K562 (cell line): ENCODE measurements around the gene CCDC71L. TPM values are rescaled to one million over a fixed set of nuclear protein-coding genes. Genes with fewer than 3 reads are reported as not detected.

Experiments
- ATF4 ChIP-seq: fragments of 450-650 bp; formaldehyde crosslinking; IDR thresholded peaks from 2 replicates; pipeline ENCODE4 v1.4.0; 2022; ENCODE audit warnings: mild to moderate bottlenecking, moderate library complexity
- ATF6 ChIP-seq: sonication (generic); formaldehyde crosslinking; IDR thresholded peaks from 2 replicates; pipeline ENCODE4 v1.4.0; 2020; ENCODE audit warnings: mild to moderate bottlenecking, missing genetic modification reagents
- CBX2 ChIP-seq: fragments of 200-600 bp; sonication (generic); IDR thresholded peaks from one replicate; pipeline ENCODE4 v1.6.1; 2012; ENCODE audit warnings: mild to moderate bottlenecking, low read length, inconsistent platforms; ENCODE audit not compliant: insufficient read depth, poor library complexity, severe bottlenecking
- CHD2 ChIP-seq: IDR thresholded peaks from 2 replicates; pipeline ENCODE4 v1.6.1; 2011; ENCODE audit warnings: low read depth, low read length
- FUS ChIP-seq: fragments of 200-400 bp; formaldehyde crosslinking; optimal IDR thresholded peaks from 2 replicates; pipeline ENCODE3; 2017; ENCODE audit warnings: low read depth, low read length
- HNRNPUL1 ChIP-seq: fragments of 200-400 bp; formaldehyde crosslinking; IDR thresholded peaks from 2 replicates; pipeline ENCODE4 v1.6.1; 2017; ENCODE audit warnings: low read length
- KAT7 ChIP-seq: sonication (generic); formaldehyde crosslinking; IDR thresholded peaks from 2 replicates; pipeline ENCODE4 v1.8.0; 2022; ENCODE audit warnings: missing genetic modification reagents, mild to moderate bottlenecking, borderline replicate concordance
- KDM5B ChIP-seq: fragments of 200-600 bp; sonication (generic); IDR thresholded peaks from 2 replicates; pipeline ENCODE4 v1.6.1; 2012; ENCODE audit warnings: low read depth, mild to moderate bottlenecking, moderate library complexity, low read length, control low read depth, inconsistent platforms; ENCODE audit not compliant: insufficient replicate concordance
- KLF10 ChIP-seq: fragments of 250-450 bp; sonication (Bioruptor Pico); IDR thresholded peaks from 2 replicates; pipeline ENCODE4 v1.6.1; 2021; ENCODE audit warnings: matching md5 sums
- MTA1 ChIP-seq: fragments of 450-650 bp; IDR thresholded peaks from 2 replicates; pipeline ENCODE4 v1.6.1; 2017; ENCODE audit warnings: borderline replicate concordance
- NR4A1 ChIP-seq, 2 experiments: fragments of 250-450 bp in 1 of 2; fragments of 450-650 bp in 1 of 2; sonication (Bioruptor Pico) in 1 of 2; IDR thresholded peaks; 2 replicates each; pipeline versions ENCODE4 v1.4.0 to v1.6.1; 2016 to 2020; ENCODE audit warnings: mild to moderate bottlenecking in 2 of 2, missing compliant biosample characterization in 1 of 2, missing genetic modification characterization in 1 of 2, moderate library complexity in 1 of 2
- PCBP1 ChIP-seq: fragments of 200-400 bp; formaldehyde crosslinking; IDR thresholded peaks from 2 replicates; pipeline ENCODE4 v1.6.1; 2018; ENCODE audit warnings: mild to moderate bottlenecking, low read depth, low read length; ENCODE audit not compliant: poor library complexity, severe bottlenecking
- PRMT5 ChIP-seq: sonication (generic); formaldehyde crosslinking; IDR thresholded peaks from 2 replicates; pipeline ENCODE4 v1.5.0; 2020; ENCODE audit warnings: missing genetic modification reagents
- RBM15 ChIP-seq: fragments of 200-400 bp; formaldehyde crosslinking; IDR thresholded peaks from 2 replicates; pipeline ENCODE4 v1.6.1; 2018; ENCODE audit warnings: mild to moderate bottlenecking, low read length, moderate library complexity; ENCODE audit not compliant: insufficient read depth
- RNF2 ChIP-seq: sonication (generic); IDR thresholded peaks from 2 replicates; pipeline ENCODE4 v1.6.1; 2016
- SAFB2 ChIP-seq: fragments of 200-400 bp; formaldehyde crosslinking; IDR thresholded peaks from 2 replicates; pipeline ENCODE4 v1.6.1; 2018; ENCODE audit warnings: borderline replicate concordance, low read length, low read depth, moderate library complexity; ENCODE audit not compliant: severe bottlenecking
- ZKSCAN1 ChIP-seq: fragments of 150-350 bp; IDR thresholded peaks from 2 replicates; pipeline ENCODE4 v1.6.1; 2016; ENCODE audit warnings: low read depth, low read length
- ZNF395 ChIP-seq: fragments of 200-800 bp; sonication (Bioruptor generic); IDR thresholded peaks from 2 replicates; pipeline ENCODE4 v1.6.1; 2017; ENCODE audit warnings: missing genetic modification characterization, missing compliant biosample characterization
- ZNF551 ChIP-seq: fragments of 250-450 bp; sonication (Bioruptor Pico); IDR thresholded peaks from 2 replicates; pipeline ENCODE4 v1.5.0; 2021; ENCODE audit warnings: mild to moderate bottlenecking, moderate library complexity
- ZNF584 ChIP-seq: fragments of 200-800 bp; sonication (Bioruptor generic); IDR thresholded peaks from 2 replicates; pipeline ENCODE4 v1.6.1; 2016; ENCODE audit warnings: low read depth, mild to moderate bottlenecking, missing genetic modification characterization, missing compliant biosample characterization
- ZNF77 ChIP-seq: fragments of 250-450 bp; sonication (Bioruptor Pico); IDR thresholded peaks from 2 replicates; pipeline ENCODE4 v1.5.0; 2020
- polyA plus RNA-seq, 8 experiments: library from polyadenylated mRNA; depleted of rRNA in 4 of 8; stranded (reverse) in 5 of 8; unstranded in 3 of 8; fragments of >200 nt; fragmentation: Nextera tagmentation in 2 of 8; fragmentation: Illumina TruSeq in 1 of 8; extraction: Ambion mirVana in 2 of 8; extraction: Trizol in 1 of 8; gene quantifications; 2 replicates each; pipeline versions ENCODE4 v1.2.1 to v1.2.3, GENCODE V29; 2011 to 2014; ENCODE audit warnings: inconsistent platforms in 1 of 8, missing spikeins in 1 of 8
- total RNA-seq, 7 experiments: library from RNA; depleted of rRNA in 6 of 7; stranded (reverse); fragments of >200 nt in 6 of 7; fragmentation: Illumina TruSeq in 2 of 7; extraction: Trizol in 2 of 7; gene quantifications; 2 replicates each; pipeline versions ENCODE4 v1.2.1 to v1.2.3, GENCODE V29; 2011 to 2021; ENCODE audit warnings: low replicate concordance in 1 of 7

CCDC71L gene
- total and polyA plus RNA-seq, 9 of the 15 experiments (the other 6 are each of a cell fraction or from before 2014, with no cell fraction given): 5.7 to 108 (median 25.4) TPM

GRCh38 chr7:106659963-106660861 lies 746 bp downstream of the CCDC71L start (continued):
- TF ChIP-seq ZNF584: peak; percentile 90; the same call in 1 of the 2 replicates
- peak; percentile 87 for TF ChIP-seq PCBP1
- TF ChIP-seq KLF10 (CRISPR knock-in tag): no peak
- TF ChIP-seq RBM15: peak; percentile 51; the same call in 1 of the 2 replicates
- peak; percentile 90 for TF ChIP-seq RNF2
- TF ChIP-seq ZNF77 (CRISPR knock-in tag): no peak
- TF ChIP-seq CBX2: no peak
- no peak for TF ChIP-seq SAFB2
- TF ChIP-seq HNRNPUL1: no peak
- peak; percentile 83; the same call in 1 of the 2 replicates for TF ChIP-seq MTA1
- TF ChIP-seq KAT7 (CRISPR knock-in tag): peak; percentile 69; the same call in 1 of the 2 replicates
- TF ChIP-seq ATF6 (CRISPR knock-in tag): no peak
- no peak; the same call in 1 of the 2 replicates for TF ChIP-seq CHD2
- peak; percentile 8 for TF ChIP-seq KDM5B
- no peak for TF ChIP-seq PRMT5 (CRISPR knock-in tag)
- TF ChIP-seq FUS: peak; percentile 88
- peak; percentile 71 for TF ChIP-seq ATF4 (CRISPR knock-in tag)
- peak; percentile 95; the same call in 1 of the 2 replicates for TF ChIP-seq NR4A1 (CRISPR knock-in tag; IDR thresholded peaks at IDR 0.05)
- peak; percentile 92 for TF ChIP-seq NR4A1 (tag; IDR thresholded peaks at IDR 0.05)
- TF ChIP-seq ZNF395 (CRISPR knock-in tag): peak; percentile 68
- TF ChIP-seq ZKSCAN1: no peak; the same call in 1 of the 2 replicates
- TF ChIP-seq ZNF551: no peak
